ENCODE results near the gene BACH2. TPM values are rescaled to one million over a fixed set of nuclear protein-coding genes. Genes with fewer than 3 reads are reported as not detected.

BACH2 gene
- total RNA-seq, 1 donor from 2014 or later, result 4.3 TPM

- no peak for DNase-seq (ENCODE audit: low spot score)
Measured at GRCh38 chr6:89999945-90000825, 296.5 kb downstream of the BACH2 start.

GRCh38 chr6:89999154-89999553, 297.5 kb downstream of the BACH2 start:
- no peak for DNase-seq (ENCODE audit: low spot score)

- DNase-seq (ENCODE audit: low spot score), result no peak
Measured at GRCh38 chr6:89997456-89998445, 298.9 kb downstream of the BACH2 start.

GRCh38 chr6:89993411-89993810, 303.2 kb downstream of the BACH2 start:
- DNase-seq (ENCODE audit: low spot score), result no peak

- no peak for DNase-seq (ENCODE audit: low spot score)
Measured at GRCh38 chr6:89992818-89993217, 303.8 kb downstream of the BACH2 start.

GRCh38 chr6:89989742-89990141, 306.9 kb downstream of the BACH2 start:
- DNase-seq (ENCODE audit: low spot score), result no peak

- no peak for DNase-seq (ENCODE audit: low spot score)
Measured at GRCh38 chr6:89987830-89988229, 308.8 kb downstream of the BACH2 start.

- DNase-seq (ENCODE audit: low spot score), result no peak
Measured at GRCh38 chr6:89987140-89987539, 309.5 kb downstream of the BACH2 start.

- DNase-seq (ENCODE audit: low spot score), result no peak
Measured at GRCh38 chr6:89986650-89987074, 310.0 kb downstream of the BACH2 start.

- DNase-seq (ENCODE audit: low spot score), result no peak
Measured at GRCh38 chr6:89985751-89986493, 310.7 kb downstream of the BACH2 start.

GRCh38 chr6:89984926-89985750, 311.5 kb downstream of the BACH2 start:
- no peak for DNase-seq (ENCODE audit: low spot score)

- DNase-seq (ENCODE audit: low spot score), result no peak
Measured at GRCh38 chr6:89980353-89980752, 316.3 kb downstream of the BACH2 start.

GRCh38 chr6:89979481-89980119, 317.0 kb downstream of the BACH2 start:
- DNase-seq (ENCODE audit: low spot score), result no peak

- DNase-seq (ENCODE audit: low spot score), result no peak
Measured at GRCh38 chr6:89978749-89979145, 317.9 kb downstream of the BACH2 start.

GRCh38 chr6:89977808-89978748, 318.6 kb downstream of the BACH2 start:
- no peak for DNase-seq (ENCODE audit: low spot score)

GRCh38 chr6:89976694-89977020, 320.0 kb downstream of the BACH2 start:
- DNase-seq (ENCODE audit: low spot score), result no peak

- DNase-seq (ENCODE audit: low spot score), result no peak
Measured at GRCh38 chr6:89975991-89976693, 320.5 kb downstream of the BACH2 start.

- DNase-seq (ENCODE audit: low spot score), result no peak
Measured at GRCh38 chr6:89975366-89975765, 321.3 kb downstream of the BACH2 start.

- DNase-seq (ENCODE audit: low spot score), result no peak
Measured at GRCh38 chr6:89974834-89975233, 321.8 kb downstream of the BACH2 start.

Measured in ureter (tissue), 1 donor.